ENCODE measurements around the gene ATXN3L.

Gene ATXN3L

DNA sequence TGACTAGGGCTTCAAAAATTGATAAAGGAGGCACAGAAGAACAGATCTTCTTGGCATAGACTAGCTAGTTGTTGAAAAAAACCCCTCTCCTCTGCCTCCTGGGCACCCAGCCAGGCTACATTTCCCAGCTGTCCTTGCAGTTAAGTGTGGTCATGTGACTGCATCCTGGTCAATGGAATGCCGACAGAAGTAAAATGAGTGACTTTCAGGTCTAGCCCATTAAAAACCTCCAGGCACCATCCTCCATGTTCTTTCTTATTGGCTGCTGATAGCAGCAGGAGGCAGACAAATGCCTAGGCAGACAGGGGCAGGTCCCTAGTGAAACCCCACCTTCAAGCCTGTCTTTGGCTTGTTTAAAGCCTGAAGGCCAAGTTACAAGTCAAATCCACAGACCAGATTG lies 35.3 kb downstream of the ATXN3L start:
- H3K4me3 ChIP-seq (ENCODE audit: low read depth, low read length), result no peak overlapping the region
- TF ChIP-seq, protein P1, sequence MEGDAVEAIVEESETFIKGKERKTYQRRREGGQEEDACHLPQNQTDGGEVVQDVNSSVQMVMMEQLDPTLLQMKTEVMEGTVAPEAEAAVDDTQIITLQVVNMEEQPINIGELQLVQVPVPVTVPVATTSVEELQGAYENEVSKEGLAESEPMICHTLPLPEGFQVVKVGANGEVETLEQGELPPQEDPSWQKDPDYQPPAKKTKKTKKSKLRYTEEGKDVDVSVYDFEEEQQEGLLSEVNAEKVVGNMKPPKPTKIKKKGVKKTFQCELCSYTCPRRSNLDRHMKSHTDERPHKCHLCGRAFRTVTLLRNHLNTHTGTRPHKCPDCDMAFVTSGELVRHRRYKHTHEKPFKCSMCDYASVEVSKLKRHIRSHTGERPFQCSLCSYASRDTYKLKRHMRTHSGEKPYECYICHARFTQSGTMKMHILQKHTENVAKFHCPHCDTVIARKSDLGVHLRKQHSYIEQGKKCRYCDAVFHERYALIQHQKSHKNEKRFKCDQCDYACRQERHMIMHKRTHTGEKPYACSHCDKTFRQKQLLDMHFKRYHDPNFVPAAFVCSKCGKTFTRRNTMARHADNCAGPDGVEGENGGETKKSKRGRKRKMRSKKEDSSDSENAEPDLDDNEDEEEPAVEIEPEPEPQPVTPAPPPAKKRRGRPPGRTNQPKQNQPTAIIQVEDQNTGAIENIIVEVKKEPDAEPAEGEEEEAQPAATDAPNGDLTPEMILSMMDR (IDR thresholded peaks at IDR 0.05; ENCODE audit: low read depth, low read length, missing control alignments), result no peak
- no peak for DNase-seq (ENCODE audit: low read depth)

DNA sequence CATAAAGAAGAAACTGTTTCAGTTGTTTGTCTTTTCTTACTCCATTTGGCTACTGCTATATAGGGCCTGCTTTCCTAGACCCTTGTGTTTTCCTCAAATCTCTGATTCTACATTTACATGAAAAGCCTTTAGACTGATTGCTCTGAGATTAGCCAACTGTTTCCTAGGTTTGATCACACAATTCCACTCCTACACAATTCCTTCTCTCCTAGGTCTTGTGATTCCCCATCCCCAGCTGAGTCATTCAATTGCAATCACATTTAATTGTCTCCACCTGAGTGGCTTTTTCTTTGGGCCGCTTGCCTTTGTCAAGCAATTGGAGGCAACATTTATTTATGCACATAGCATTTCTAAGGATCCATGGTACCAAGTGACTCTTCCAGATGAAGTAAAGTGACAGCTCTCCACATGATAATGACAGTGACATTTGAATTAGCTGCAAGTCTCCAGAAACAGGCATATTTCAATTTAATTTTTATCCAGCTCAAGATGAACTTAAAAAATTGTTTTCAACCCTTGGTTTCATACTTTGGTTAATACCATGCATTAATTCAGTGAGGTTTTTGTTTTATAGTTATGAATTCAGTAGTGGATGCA lies 35.8 kb downstream of the ATXN3L start:
- no peak overlapping the region for H3K4me3 ChIP-seq (ENCODE audit: low read depth, low read length)
- DNase-seq (ENCODE audit: low read depth), result no peak
- TF ChIP-seq, protein P1 (IDR thresholded peaks at IDR 0.05; ENCODE audit: low read depth, low read length, missing control alignments), result no peak

DNA sequence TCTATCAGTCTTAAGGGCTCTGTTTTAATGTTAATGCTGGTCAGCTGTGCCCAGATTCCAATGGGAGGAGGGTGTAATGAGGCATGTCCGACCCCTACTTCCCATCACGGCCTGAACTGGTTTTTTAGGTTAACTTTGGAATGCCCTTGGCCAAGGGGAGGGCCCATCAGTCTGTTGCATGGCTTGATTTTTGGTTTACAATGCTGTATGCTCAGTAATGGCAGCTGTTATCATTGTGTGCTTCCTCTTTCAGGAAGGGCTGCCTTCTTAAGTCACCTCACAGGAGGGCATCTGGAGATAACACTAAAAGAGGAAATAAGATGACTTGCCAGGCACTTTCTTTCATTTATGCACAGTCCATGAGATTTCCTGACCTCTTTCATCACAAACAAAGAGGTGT lies 36.3 kb downstream of the ATXN3L start:
- no peak overlapping the region for H3K4me3 ChIP-seq (ENCODE audit: low read depth, low read length)
- DNase-seq (ENCODE audit: low read depth), result peak; percentile 19
- TF ChIP-seq, protein P1 (IDR thresholded peaks at IDR 0.05; ENCODE audit: low read depth, low read length, missing control alignments), result no peak

DNA sequence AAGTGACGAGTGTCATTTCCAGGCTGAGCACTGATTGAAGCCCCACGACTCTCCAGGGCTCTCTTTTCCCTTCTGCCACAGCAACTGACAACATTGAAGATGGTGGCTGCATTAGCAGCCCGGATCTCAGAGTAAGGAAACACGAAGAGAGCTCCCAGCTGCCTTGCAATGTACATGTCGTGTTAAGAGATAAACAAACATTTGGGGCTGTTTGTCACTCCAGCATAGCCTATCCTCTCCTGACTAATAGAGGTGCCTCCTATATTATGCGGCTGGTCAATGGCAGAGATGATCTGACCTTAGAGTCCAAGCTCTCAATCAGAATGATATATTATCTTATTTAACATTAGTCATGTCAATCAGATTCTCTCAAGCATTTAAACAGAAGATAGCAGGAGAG lies 38.6 kb downstream of the ATXN3L start:
- DNase-seq (ENCODE audit: low read depth), result no peak
- TF ChIP-seq, protein P1 (IDR thresholded peaks at IDR 0.05; ENCODE audit: low read depth, low read length, missing control alignments), result no peak
- H3K4me3 ChIP-seq (ENCODE audit: low read depth, low read length), result no peak overlapping the region

DNA sequence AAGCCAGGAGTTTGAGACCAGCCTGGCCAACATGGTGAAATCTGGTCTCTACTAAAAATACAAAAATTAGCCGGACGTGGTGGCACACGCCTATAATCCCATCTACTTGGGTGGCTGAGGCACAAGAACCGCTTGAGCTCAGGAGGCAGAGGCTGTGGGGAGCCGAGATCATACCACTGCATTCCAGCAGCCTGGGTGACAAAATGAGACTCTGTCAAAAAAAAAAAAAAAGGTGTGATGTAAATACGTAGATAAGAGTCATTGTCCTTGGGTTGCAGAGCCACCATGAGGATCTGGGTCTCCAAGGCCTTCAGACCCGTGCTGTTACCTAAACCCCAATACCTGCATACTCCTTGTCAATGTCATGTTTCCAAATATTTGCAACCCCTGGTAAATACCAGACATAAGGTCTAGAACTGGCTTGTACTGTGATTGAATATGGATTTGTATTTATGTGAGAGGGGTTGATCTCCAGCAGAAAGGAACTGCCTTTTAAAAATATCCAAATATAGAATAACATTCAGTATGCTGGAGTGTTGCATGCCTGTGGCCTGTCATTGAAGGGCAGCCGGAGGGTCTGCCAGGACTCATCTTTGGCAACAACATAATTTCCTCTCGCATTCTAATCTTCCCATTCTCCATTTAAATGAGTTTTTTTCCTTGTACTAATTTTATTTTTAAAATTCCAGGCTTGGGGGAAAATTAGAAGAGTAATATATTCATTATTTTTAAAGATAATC lies 40.4 kb downstream of the ATXN3L start:
- TF ChIP-seq, protein P1 (IDR thresholded peaks at IDR 0.05; ENCODE audit: low read depth, low read length, missing control alignments), result no peak
- no peak overlapping the region for H3K4me3 ChIP-seq (ENCODE audit: low read depth, low read length)
- no peak for DNase-seq (ENCODE audit: low read depth)

DNA sequence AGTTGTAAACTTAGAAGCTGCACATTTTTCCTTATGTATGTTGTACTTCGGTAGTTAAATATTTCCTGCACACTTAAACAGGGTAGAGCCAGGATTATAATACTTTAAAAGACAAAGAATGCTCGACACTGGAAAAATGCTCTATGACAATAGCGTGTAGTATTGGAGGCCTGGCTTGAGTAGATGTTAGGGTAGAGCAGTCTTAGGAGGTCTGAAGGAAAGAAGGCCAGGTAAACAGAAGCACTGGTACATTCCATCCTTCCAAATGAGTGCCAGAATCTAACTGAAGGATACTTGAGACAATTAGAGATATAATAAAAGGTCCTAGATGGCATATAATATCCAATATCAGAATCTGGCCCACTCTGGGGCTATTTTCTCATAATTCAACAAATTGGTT lies 42.3 kb downstream of the ATXN3L start:
- DNase-seq (ENCODE audit: low read depth), result no peak
- H3K4me3 ChIP-seq (ENCODE audit: low read depth, low read length), result no peak overlapping the region
- TF ChIP-seq, protein P1 (IDR thresholded peaks at IDR 0.05; ENCODE audit: low read depth, low read length, missing control alignments), result no peak

DNA sequence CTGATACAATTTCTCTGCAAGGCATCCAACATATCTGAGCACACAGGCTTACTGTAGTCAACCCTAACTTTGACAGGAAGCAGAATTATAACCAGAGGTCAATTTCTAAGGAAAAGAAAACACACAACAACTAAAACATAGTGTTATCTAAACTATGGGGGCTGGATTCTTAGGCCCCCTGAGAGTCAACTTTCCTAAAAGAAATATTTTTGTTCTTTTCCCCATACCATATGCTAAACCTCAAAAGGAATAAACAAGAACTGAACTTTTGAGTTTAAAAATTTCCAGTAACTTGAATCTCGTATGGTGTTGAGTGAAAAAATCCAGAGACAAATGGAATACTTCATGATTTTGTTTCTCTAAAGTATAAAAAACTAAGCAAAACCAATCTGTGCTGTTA lies 42.9 kb downstream of the ATXN3L start:
- TF ChIP-seq, protein P1 (IDR thresholded peaks at IDR 0.05; ENCODE audit: low read depth, low read length, missing control alignments), result no peak
- no peak overlapping the region for H3K4me3 ChIP-seq (ENCODE audit: low read depth, low read length)
- DNase-seq (ENCODE audit: low read depth), result no peak
